HepG2 (cell line): ENCODE data around the gene ASXL1. TPM values are rescaled to one million over a fixed set of nuclear protein-coding genes. Genes with fewer than 3 reads are reported as not detected.

Source experiments
- AKAP8 ChIP-seq: sonication (generic); formaldehyde crosslinking; IDR thresholded peaks from 2 replicates; pipeline ENCODE4 v1.5.1; 2020; ENCODE audit warnings: mild to moderate bottlenecking, missing genetic modification reagents
- DZIP1 ChIP-seq: sonication (generic); formaldehyde crosslinking; IDR thresholded peaks from 2 replicates; pipeline ENCODE4 v1.5.0; 2020; ENCODE audit warnings: mild to moderate bottlenecking, missing genetic modification reagents
- HNF1A ChIP-seq, 2 experiments: sonication (generic) in 1 of 2; formaldehyde crosslinking in 1 of 2; IDR thresholded peaks; 2 replicates each; pipeline versions ENCODE4 v1.4.0 to v1.6.1; 2016 to 2020; ENCODE audit warnings: borderline replicate concordance in 1 of 2, low read depth in 1 of 2, mild to moderate bottlenecking in 1 of 2, missing genetic modification reagents in 1 of 2
- MED8 ChIP-seq: sonication (generic); formaldehyde crosslinking; IDR thresholded peaks from 2 replicates; pipeline ENCODE4 v1.8.1; 2023; ENCODE audit warnings: mild to moderate bottlenecking, missing genetic modification reagents; ENCODE audit not compliant: insufficient replicate concordance
- MIER3 ChIP-seq: IDR thresholded peaks from 2 replicates; pipeline ENCODE4 v1.6.1; 2016; ENCODE audit warnings: missing compliant biosample characterization, borderline replicate concordance
- NFAT5 ChIP-seq: sonication (generic); formaldehyde crosslinking; IDR thresholded peaks from 2 replicates; pipeline ENCODE4 v1.4.0; 2020; ENCODE audit warnings: missing genetic modification reagents
- NR2F6 ChIP-seq, 2 experiments: IDR thresholded peaks; 2 replicates each; pipeline ENCODE4 v1.6.1; 2016; ENCODE audit warnings: antibody characterized with exemption in 1 of 2, mild to moderate bottlenecking in 1 of 2
- RCOR2 ChIP-seq: IDR thresholded peaks from 2 replicates; pipeline ENCODE4 v1.6.1; 2016; ENCODE audit warnings: missing biosample characterization, missing genetic modification reagents
- ZFX ChIP-seq: sonication (generic); formaldehyde crosslinking; IDR thresholded peaks from 2 replicates; pipeline ENCODE4 v1.4.0; 2020; ENCODE audit warnings: mild to moderate bottlenecking, low read depth, missing genetic modification reagents, moderate library complexity
- ZNF558 ChIP-seq: sonication (generic); formaldehyde crosslinking; IDR thresholded peaks from 2 replicates; pipeline ENCODE4 v1.9.0; 2022; ENCODE audit warnings: mild to moderate bottlenecking, missing genetic modification reagents, borderline replicate concordance
- ZNF850 ChIP-seq: sonication (generic); formaldehyde crosslinking; conservative IDR thresholded peaks from 2 replicates; pipeline ENCODE4 v1.9.0; 2021; ENCODE audit warnings: mild to moderate bottlenecking, missing genetic modification reagents
- polyA plus RNA-seq, 8 experiments: library from polyadenylated mRNA; depleted of rRNA in 3 of 8; stranded (reverse) in 7 of 8; unstranded in 1 of 8; fragments of >200 nt; fragmentation: Illumina TruSeq in 4 of 8; extraction: Trizol in 4 of 8; gene quantifications; 2 replicates each; pipeline versions ENCODE4 v1.2.1 to v1.2.3, GENCODE V29; 2011 to 2016; ENCODE audit warnings: low read depth in 4 of 8, missing spikeins in 1 of 8, mixed read lengths in 1 of 8; ENCODE audit not compliant: insufficient read depth in 1 of 8
- total RNA-seq, 5 experiments: library from RNA; depleted of rRNA; stranded (reverse); fragments of >200 nt; fragmentation: Illumina TruSeq; extraction: Trizol; gene quantifications; 2 replicates each; pipeline ENCODE4 v1.2.3, GENCODE V29; 2016; ENCODE audit warnings: low read depth in 1 of 5

ASXL1 gene
- total and polyA plus RNA-seq, 2 of the 13 experiments (the other 11 are each of a cell fraction or from before 2014, with no cell fraction given), result 62.1 to 74.8 TPM

- TF ChIP-seq HNF1A (IDR thresholded peaks at IDR 0.05; ENCODE audit: low read depth) (0 out of 2 replicates have a peak, but pooled peaks have one; percentile 13), HNF1A (CRISPR knock-in tag; IDR thresholded peaks at IDR 0.05; ENCODE audit: borderline replicate concordance) (no peak; the same call in 1 of the 2 replicates), ZFX (CRISPR knock-in tag) (peak; percentile 16; the same call in 1 of the 2 replicates), ZNF850 (CRISPR knock-in tag) (peak; percentile 69; the same call in 1 of the 2 replicates), NR2F6 (IDR thresholded peaks at IDR 0.05) (no peak), NR2F6 (CRISPR knock-in tag; IDR thresholded peaks at IDR 0.05) (no peak), MED8 (CRISPR knock-in tag) (no peak), DZIP1 (CRISPR knock-in tag) (no peak), MIER3 (CRISPR knock-in tag) (peak; percentile 62), RCOR2 (CRISPR knock-in tag) (no peak), AKAP8 (no peak), ZNF558 (no peak), NFAT5 (CRISPR knock-in tag) (no peak)
Measured at GRCh38 chr20:32355417-32355841, 2.7 kb upstream of the ASXL1 start (continued).
